SU-DHL-6 (cell line): ENCODE measurements around the gene LCNL1.

Source experiments
- H2AFZ ChIP-seq: fragments of 200-600 bp; sonication (generic); 2 replicates; pipeline ENCODE4 v1.6.1; 2014; ENCODE audit warnings: low read depth, mild to moderate bottlenecking, moderate library complexity, mixed read lengths, antibody characterized with exemption, low read length; ENCODE audit not compliant: severe bottlenecking
- H3F3A ChIP-seq: fragments of 200-600 bp; shearing (Covaris generic); 2 replicates; pipeline ENCODE4 v1.6.0; 2016; ENCODE audit warnings: antibody characterized with exemption, mild to moderate bottlenecking; ENCODE audit not compliant: insufficient read depth
- H3K27ac ChIP-seq: fragments of 200-600 bp; sonication (generic); 2 replicates; pipeline ENCODE4 v1.5.1; 2016; ENCODE audit warnings: low read depth, mild to moderate bottlenecking, low read length, moderate library complexity, mixed read lengths
- H3K27me3 ChIP-seq: fragments of 200-600 bp; sonication (generic), shearing (Covaris generic); 2 replicates; pipeline ENCODE4 v1.6.0; 2014; ENCODE audit warnings: mild to moderate bottlenecking, low read length
- H3K36me3 ChIP-seq: fragments of 200-600 bp; sonication (generic); 2 replicates; pipeline ENCODE4 v1.6.1; 2014; ENCODE audit warnings: mild to moderate bottlenecking, low read length, mixed read lengths
- H3K4me2 ChIP-seq: fragments of 300-600, 200-600 bp; shearing (Covaris generic), sonication (generic); 2 replicates; pipeline ENCODE4 v1.6.0; 2014; ENCODE audit warnings: low read length, low read depth, mild to moderate bottlenecking; ENCODE audit not compliant: poor library complexity, severe bottlenecking
- H3K4me3 ChIP-seq: fragments of 200-600 bp; sonication (generic); 2 replicates; pipeline ENCODE4 v1.5.1; 2014; ENCODE audit warnings: antibody characterized with exemption, low read length, mild to moderate bottlenecking, mixed read lengths; ENCODE audit not compliant: insufficient read depth, poor library complexity, severe bottlenecking
- H3K79me2 ChIP-seq: fragments of 200-600 bp; sonication (generic); 2 replicates; pipeline ENCODE4 v1.6.1; 2014; ENCODE audit warnings: mild to moderate bottlenecking, low read length, moderate library complexity; ENCODE audit not compliant: insufficient read depth
- H3K9ac ChIP-seq: fragments of 200-600 bp; sonication (generic); 2 replicates; pipeline ENCODE4 v1.7.0; 2014; ENCODE audit warnings: mild to moderate bottlenecking, low read length
- H3K9me2 ChIP-seq: fragments of 200-600 bp; sonication (generic); replicated peaks from 2 replicates; pipeline ENCODE4 v1.6.1; 2014; ENCODE audit warnings: low read length; ENCODE audit not compliant: insufficient read depth
- H3K9me3 ChIP-seq: fragments of 200-600 bp; sonication (generic); 2 replicates; pipeline ENCODE4 v1.6.1; 2014; ENCODE audit warnings: low read length, mixed read lengths; ENCODE audit not compliant: insufficient read depth
- H4K20me1 ChIP-seq: fragments of 200-600 bp; sonication (generic); 2 replicates; pipeline ENCODE4 v1.6.1; 2014; ENCODE audit warnings: low read depth, mild to moderate bottlenecking, antibody characterized with exemption, low read length, moderate library complexity, mixed read lengths
- EZH2phosphoT487 ChIP-seq: fragments of 200-600 bp; sonication (generic), shearing (Covaris generic); conservative IDR thresholded peaks from 2 replicates; pipeline ENCODE4 v1.6.1; 2018; ENCODE audit warnings: mild to moderate bottlenecking, antibody characterized with exemption, low read length, moderate library complexity, mixed read lengths
- TF ChIP-seq, protein P1 (sequence below): fragments of 200-600 bp; sonication (generic); IDR thresholded peaks from one replicate; pipeline ENCODE4 v1.5.1; 2017; ENCODE audit warnings: antibody characterized with exemption, mild to moderate bottlenecking, low read length, moderate library complexity; ENCODE audit not compliant: insufficient read depth, poor library complexity, severe bottlenecking

Gene LCNL1

GRCh38 chr9:136977223-136977622 lies 5.6 kb upstream of the LCNL1 start, which contains the start of gene PTGDS:
Gene PTGDS (plus strand): TSS chr9:136977504. CDS start chr9:136977579, 75 bp downstream.
- H3K9ac ChIP-seq = no peak within 1 kb of the TSS
- no peaks in the 10 kb centered on the region for H3K27me3 ChIP-seq
- H3K79me2 ChIP-seq = no peaks in the 10 kb centered on the region
- TF ChIP-seq, protein P1, sequence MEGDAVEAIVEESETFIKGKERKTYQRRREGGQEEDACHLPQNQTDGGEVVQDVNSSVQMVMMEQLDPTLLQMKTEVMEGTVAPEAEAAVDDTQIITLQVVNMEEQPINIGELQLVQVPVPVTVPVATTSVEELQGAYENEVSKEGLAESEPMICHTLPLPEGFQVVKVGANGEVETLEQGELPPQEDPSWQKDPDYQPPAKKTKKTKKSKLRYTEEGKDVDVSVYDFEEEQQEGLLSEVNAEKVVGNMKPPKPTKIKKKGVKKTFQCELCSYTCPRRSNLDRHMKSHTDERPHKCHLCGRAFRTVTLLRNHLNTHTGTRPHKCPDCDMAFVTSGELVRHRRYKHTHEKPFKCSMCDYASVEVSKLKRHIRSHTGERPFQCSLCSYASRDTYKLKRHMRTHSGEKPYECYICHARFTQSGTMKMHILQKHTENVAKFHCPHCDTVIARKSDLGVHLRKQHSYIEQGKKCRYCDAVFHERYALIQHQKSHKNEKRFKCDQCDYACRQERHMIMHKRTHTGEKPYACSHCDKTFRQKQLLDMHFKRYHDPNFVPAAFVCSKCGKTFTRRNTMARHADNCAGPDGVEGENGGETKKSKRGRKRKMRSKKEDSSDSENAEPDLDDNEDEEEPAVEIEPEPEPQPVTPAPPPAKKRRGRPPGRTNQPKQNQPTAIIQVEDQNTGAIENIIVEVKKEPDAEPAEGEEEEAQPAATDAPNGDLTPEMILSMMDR = no peak
- no peak for TF ChIP-seq EZH2phosphoT487
- no peaks in the 10 kb centered on the region for H3K9me3 ChIP-seq
- no peaks in the 10 kb centered on the region for H3K36me3 ChIP-seq
- no peaks in the 10 kb centered on the region for H4K20me1 ChIP-seq
- H2AFZ ChIP-seq = no peak within 1 kb of the TSS
- H3F3A ChIP-seq = no peaks in the 10 kb centered on the region
- H3K27ac ChIP-seq = no peak within 1 kb of the TSS
- no peaks in the 10 kb centered on the region for H3K9me2 ChIP-seq
- H3K4me2 ChIP-seq = no peak within 1 kb of the TSS
- no peak within 1 kb of the TSS for H3K4me3 ChIP-seq

GRCh38 chr9:136977649-136978072 lies 5.1 kb upstream of the LCNL1 start:
- Histone ChIP-seq H3K27ac (no peak overlapping the region), H4K20me1 (no peaks in the 10 kb centered on the region), H3K4me3 (no peak overlapping the region), H3K9ac (no peak overlapping the region), H3K9me2 (no peaks in the 10 kb centered on the region), H3K36me3 (no peaks in the 10 kb centered on the region), H3K79me2 (no peaks in the 10 kb centered on the region), H3K4me2 (no peak overlapping the region), H2AFZ (no peak overlapping the region), H3F3A (no peaks in the 10 kb centered on the region), H3K9me3 (no peaks in the 10 kb centered on the region), H3K27me3 (no peaks in the 10 kb centered on the region)
- TF ChIP-seq, protein P1 = no peak
- TF ChIP-seq EZH2phosphoT487 = no peak

DNA sequence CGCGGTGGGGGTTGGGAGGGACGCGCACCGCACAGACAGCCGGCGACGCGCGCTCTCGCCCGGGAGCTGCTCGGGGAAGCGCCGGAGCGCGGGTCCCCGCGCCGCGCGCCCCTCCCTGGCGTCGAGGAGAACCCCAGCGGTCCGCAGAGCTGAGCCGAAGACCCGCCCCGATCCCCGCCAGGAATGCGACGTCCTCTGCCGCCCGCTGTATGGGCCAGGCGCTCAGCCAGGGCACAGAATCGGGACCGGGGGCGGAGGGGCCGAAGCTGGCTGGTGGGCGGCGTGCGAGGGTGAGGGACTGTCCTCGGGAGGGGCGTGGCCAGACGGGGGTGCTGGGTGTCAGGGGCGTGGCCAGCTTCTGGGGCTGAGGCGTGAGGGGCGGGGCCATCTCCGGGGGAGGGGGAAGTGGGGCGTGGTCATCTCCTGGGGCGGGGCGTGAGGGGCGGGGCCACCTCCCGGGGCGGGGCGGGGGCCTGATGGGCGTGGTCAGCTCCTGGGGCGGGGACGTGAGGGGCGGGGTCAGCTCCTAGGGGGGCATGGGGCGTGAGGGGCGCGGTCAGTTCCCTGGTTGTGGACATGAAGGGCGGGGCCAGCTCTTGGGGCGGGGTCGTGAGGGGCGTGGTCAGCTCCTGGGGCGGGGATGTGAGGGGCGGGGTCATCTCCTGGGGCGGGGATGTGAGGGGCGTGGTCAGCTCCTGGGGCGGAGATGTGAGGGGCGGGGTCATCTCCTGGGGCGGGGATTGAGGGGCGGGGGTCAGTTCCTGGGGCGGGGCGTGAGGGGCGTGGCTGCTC lies 4.5 kb upstream of the LCNL1 start:
- Histone ChIP-seq H3K9me2 (no peaks in the 10 kb centered on the region), H4K20me1 (no peaks in the 10 kb centered on the region), H3K79me2 (no peaks in the 10 kb centered on the region), H3K4me2 (no peak overlapping the region), H3K27ac (no peak overlapping the region), H3K27me3 (no peaks in the 10 kb centered on the region), H3K36me3 (no peaks in the 10 kb centered on the region), H3F3A (no peaks in the 10 kb centered on the region), H3K9ac (no peak overlapping the region), H3K4me3 (no peak overlapping the region), H2AFZ (no peak overlapping the region), H3K9me3 (no peaks in the 10 kb centered on the region)
- TF ChIP-seq EZH2phosphoT487 = no peak
- TF ChIP-seq, protein P1 = no peak
